ENCODE data around the gene FOXB2.

FOXB2 gene

GRCh38 chr9:77005216-77005615 is 14.2 kb upstream of the FOXB2 start:
- POLR2A ChIA-PET = no interaction called here
- no peak for DNase-seq (ENCODE audit: extremely low spot score)
- TF ChIP-seq, protein P1, sequence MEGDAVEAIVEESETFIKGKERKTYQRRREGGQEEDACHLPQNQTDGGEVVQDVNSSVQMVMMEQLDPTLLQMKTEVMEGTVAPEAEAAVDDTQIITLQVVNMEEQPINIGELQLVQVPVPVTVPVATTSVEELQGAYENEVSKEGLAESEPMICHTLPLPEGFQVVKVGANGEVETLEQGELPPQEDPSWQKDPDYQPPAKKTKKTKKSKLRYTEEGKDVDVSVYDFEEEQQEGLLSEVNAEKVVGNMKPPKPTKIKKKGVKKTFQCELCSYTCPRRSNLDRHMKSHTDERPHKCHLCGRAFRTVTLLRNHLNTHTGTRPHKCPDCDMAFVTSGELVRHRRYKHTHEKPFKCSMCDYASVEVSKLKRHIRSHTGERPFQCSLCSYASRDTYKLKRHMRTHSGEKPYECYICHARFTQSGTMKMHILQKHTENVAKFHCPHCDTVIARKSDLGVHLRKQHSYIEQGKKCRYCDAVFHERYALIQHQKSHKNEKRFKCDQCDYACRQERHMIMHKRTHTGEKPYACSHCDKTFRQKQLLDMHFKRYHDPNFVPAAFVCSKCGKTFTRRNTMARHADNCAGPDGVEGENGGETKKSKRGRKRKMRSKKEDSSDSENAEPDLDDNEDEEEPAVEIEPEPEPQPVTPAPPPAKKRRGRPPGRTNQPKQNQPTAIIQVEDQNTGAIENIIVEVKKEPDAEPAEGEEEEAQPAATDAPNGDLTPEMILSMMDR (IDR thresholded peaks at IDR 0.05; ENCODE audit: control extremely low read depth, extremely low read depth, low read depth, missing control alignments) = no peak
- CTCF ChIA-PET = interaction anchor here (1.1 kb wide), 1 partner anchor 20 kb away, joined by 3 read pairs; no protein-coding TSS in a partner anchor

DNA sequence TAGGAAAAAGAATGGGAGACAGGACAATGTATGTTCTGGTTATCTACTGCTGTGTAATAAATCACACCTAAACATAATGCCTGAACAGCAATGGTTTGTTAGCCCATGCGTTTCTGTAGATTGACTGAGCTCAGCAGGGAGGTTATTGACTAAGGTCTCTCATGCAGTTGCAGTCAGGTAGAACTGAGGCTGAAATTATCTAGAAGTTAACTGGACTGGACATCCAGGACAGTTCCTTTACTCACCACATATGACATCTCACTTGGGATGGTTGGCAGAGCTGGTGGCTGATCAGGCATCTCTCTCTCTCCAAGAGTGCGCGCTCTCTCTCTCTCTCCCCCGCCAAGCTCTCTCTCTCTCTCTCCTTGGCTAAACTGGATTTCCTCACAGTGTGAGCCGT is 8.9 kb upstream of the FOXB2 start:
- TF ChIP-seq, protein P1 (IDR thresholded peaks at IDR 0.05; ENCODE audit: control extremely low read depth, extremely low read depth, low read depth, missing control alignments) = no peak
- POLR2A ChIA-PET = no interaction called here
- no peak for DNase-seq (ENCODE audit: extremely low spot score)
- CTCF ChIA-PET = interaction anchor here (0.9 to 4.0 kb wide), 3 partner anchors 14 to 199 kb away, joined by 4 to 17 read pairs (median 4); no protein-coding TSS in a partner anchor

- ChIA-PET CTCF (no interaction called here), POLR2A (no interaction called here)
- TF ChIP-seq, protein P1 (IDR thresholded peaks at IDR 0.05; ENCODE audit: control extremely low read depth, extremely low read depth, low read depth, missing control alignments) = peak; percentile 85
- DNase-seq (ENCODE audit: extremely low spot score) = peak; percentile 68
Measured at GRCh38 chr9:77011973-77012821, 7.3 kb upstream of the FOXB2 start.

- DNase-seq (ENCODE audit: extremely low spot score) = no peak
- CTCF ChIA-PET = interaction anchor here (1.0 to 2.1 kb wide), 2 partner anchors 42 to 204 kb away, joined by 3 to 6 read pairs; no protein-coding TSS in a partner anchor
- POLR2A ChIA-PET = no interaction called here
- TF ChIP-seq, protein P1 (IDR thresholded peaks at IDR 0.05; ENCODE audit: control extremely low read depth, extremely low read depth, low read depth, missing control alignments) = no peak
Measured at GRCh38 chr9:77013206-77013931, 6.1 kb upstream of the FOXB2 start.

GRCh38 chr9:77013932-77014596 is 5.4 kb upstream of the FOXB2 start:
- CTCF ChIA-PET = interaction anchor here (1.0 to 2.1 kb wide), 3 partner anchors 12 to 204 kb away, joined by 3 to 6 read pairs (median 3); no protein-coding TSS in a partner anchor
- POLR2A ChIA-PET = no interaction called here
- TF ChIP-seq, protein P1 (IDR thresholded peaks at IDR 0.05; ENCODE audit: control extremely low read depth, extremely low read depth, low read depth, missing control alignments) = no peak
- peak; percentile 13 for DNase-seq (ENCODE audit: extremely low spot score)

Measured in GM10248 (cell line).